H1 (cell line): ENCODE results near the gene VEGFD. TPM values are rescaled to one million over a fixed set of nuclear protein-coding genes. Genes with fewer than 3 reads are reported as not detected.
A peak's percentile ranks its signal among the peaks of the same experiment; 100 is the strongest.

Source experiments
- CTCF ChIA-PET: fragments of 300-600 bp; sonication (Branson Sonifier 250); formaldehyde crosslinking; loops from one replicate; lab custom pipeline; 2021; ENCODE audit not compliant: partially characterized antibody; lab: Charles Lee
- POLR2A ChIA-PET: fragments of 300-600 bp; sonication (Branson Sonifier 250); formaldehyde crosslinking; loops from one replicate; lab custom pipeline; 2021; ENCODE audit warnings: inconsistent platforms; ENCODE audit not compliant: partially characterized antibody; lab: Charles Lee
- DNase-seq, 2 experiments: peaks; one replicate each; pipeline versions ENCODE4 v3.0.0 to v3.0.0-alpha.2; 2010 to 2022; ENCODE audit warnings: low spot score in 2 of 2, low read depth in 1 of 2, mixed read lengths in 1 of 2
- FAIRE-seq: peaks from 2 replicates; lab custom pipeline; 2011; peaks lifted over from hg19 to GRCh38; lab: Jason Lieb, UNC
- H2AFZ ChIP-seq: 2 replicates; pipeline ENCODE4 v1.8.1; 2012; ENCODE audit warnings: low read length, inconsistent platforms
- H2AK5ac ChIP-seq: 2 replicates; pipeline ENCODE4 v1.6.1; 2013; ENCODE audit warnings: low read depth, low read length
- H2BK120ac ChIP-seq: replicated peaks from 2 replicates; pipeline ENCODE3; 2013; ENCODE audit warnings: low read depth, low read length, inconsistent platforms
- H2BK12ac ChIP-seq: 2 replicates; pipeline ENCODE4 v1.6.1; 2013; ENCODE audit warnings: low read depth, low read length
- H2BK15ac ChIP-seq: 2 replicates; pipeline ENCODE4 v1.6.1; 2013; ENCODE audit warnings: low read length
- H2BK20ac ChIP-seq: 2 replicates; pipeline ENCODE4 v1.6.1; 2013; ENCODE audit warnings: low read length
- H2BK5ac ChIP-seq: 2 replicates; pipeline ENCODE4 v1.6.1; 2013; ENCODE audit warnings: low read depth, low read length
- H3K14ac ChIP-seq: 2 replicates; pipeline ENCODE4 v1.6.1; 2013; ENCODE audit warnings: inconsistent platforms; ENCODE audit not compliant: insufficient read length
- H3K18ac ChIP-seq: 2 replicates; pipeline ENCODE4 v1.6.1; 2013; ENCODE audit warnings: low read length; ENCODE audit errors: extremely low read depth
- H3K23ac ChIP-seq: 2 replicates; pipeline ENCODE4 v1.6.1; 2013; ENCODE audit warnings: inconsistent platforms; ENCODE audit not compliant: insufficient read length
- H3K23me2 ChIP-seq: 2 replicates; pipeline ENCODE4 v1.6.1; 2013; ENCODE audit warnings: low read depth, low read length
- H3K27ac ChIP-seq: 2 replicates; pipeline ENCODE4 v1.6.1; 2011; ENCODE audit warnings: low read depth, low read length, inconsistent platforms
- H3K27me3 ChIP-seq, 4 experiments: replicated peaks in 1 of 4; 1 replicate in 1 of 4; 2 replicates in 3 of 4; pipeline versions ENCODE4 v1.6.1 to v1.8.1; 2011 to 2013; ENCODE audit warnings: low read length in 3 of 4, mild to moderate bottlenecking in 3 of 4, inconsistent platforms in 2 of 4, mixed read lengths in 2 of 4, moderate library complexity in 1 of 4; ENCODE audit not compliant: control insufficient read depth in 3 of 4, insufficient read depth in 3 of 4; ENCODE audit errors: extremely low read depth in 1 of 4
- H3K36me3 ChIP-seq, 4 experiments: 2 replicates each; pipeline versions ENCODE4 v1.6.1 to v1.8.1; 2011 to 2013; ENCODE audit warnings: mild to moderate bottlenecking in 4 of 4, low read length in 3 of 4, moderate library complexity in 2 of 4, control low read depth in 1 of 4, inconsistent platforms in 1 of 4; ENCODE audit not compliant: insufficient read depth in 4 of 4, control insufficient read depth in 2 of 4
- H3K4ac ChIP-seq: replicated peaks from 2 replicates; pipeline ENCODE3; 2013; ENCODE audit warnings: low read length, low read depth, mixed read lengths, inconsistent platforms; ENCODE audit not compliant: insufficient read length
- H3K4me1 ChIP-seq, 4 experiments: replicated peaks in 1 of 4; 1 replicate in 1 of 4; 2 replicates in 3 of 4; pipeline versions ENCODE4 v1.6.1 to v1.8.1; 2011 to 2013; ENCODE audit warnings: low read length in 3 of 4, inconsistent platforms in 2 of 4, mixed read lengths in 1 of 4; ENCODE audit not compliant: insufficient read depth in 4 of 4, control insufficient read depth in 3 of 4
- H3K4me2 ChIP-seq, 2 experiments: 2 replicates each; pipeline versions ENCODE4 v1.6.1 to v1.8.1; 2011 to 2013; ENCODE audit warnings: low read depth in 2 of 2, low read length in 2 of 2, control low read depth in 1 of 2, inconsistent platforms in 1 of 2, mild to moderate bottlenecking in 1 of 2; ENCODE audit not compliant: insufficient read depth in 1 of 2
- H3K4me3 ChIP-seq, 4 experiments: fragments of 200-600, 300-600 bp in 1 of 4; sonication (generic), shearing (Covaris generic), sonication (Bioruptor Twin) in 1 of 4; 2 replicates each; pipeline versions ENCODE4 v1.5.1 to v1.8.1; 2011 to 2016; ENCODE audit warnings: low read length in 4 of 4, low read depth in 3 of 4, control low read depth in 2 of 4, inconsistent platforms in 2 of 4, mild to moderate bottlenecking in 2 of 4, mixed read lengths in 1 of 4, moderate library complexity in 1 of 4; ENCODE audit not compliant: insufficient read depth in 2 of 4; ENCODE audit errors: extremely low read depth in 1 of 4
- H3K56ac ChIP-seq: replicated peaks from 2 replicates; pipeline ENCODE3; 2013; ENCODE audit warnings: low read depth, mild to moderate bottlenecking, mixed read lengths, low read length, inconsistent platforms; ENCODE audit not compliant: insufficient read length
- H3K79me1 ChIP-seq: 2 replicates; pipeline ENCODE4 v1.6.1; 2013; ENCODE audit warnings: low read depth, low read length, control low read depth
- H3K79me2 ChIP-seq, 2 experiments: 2 replicates each; pipeline versions ENCODE4 v1.6.1 to v1.8.1; 2012 to 2013; ENCODE audit warnings: low read length in 2 of 2, mild to moderate bottlenecking in 2 of 2, inconsistent platforms in 1 of 2; ENCODE audit not compliant: insufficient read depth in 2 of 2, control insufficient read depth in 1 of 2
- H3K9ac ChIP-seq, 4 experiments: replicated peaks in 1 of 4; 1 replicate in 1 of 4; 2 replicates in 3 of 4; pipeline versions ENCODE4 v1.6.1 to v1.8.1; 2011 to 2013; ENCODE audit warnings: low read depth in 3 of 4, low read length in 3 of 4, control low read depth in 2 of 4, mild to moderate bottlenecking in 2 of 4, moderate library complexity in 2 of 4, inconsistent platforms in 1 of 4; ENCODE audit errors: extremely low read depth in 1 of 4
- H3K9me3 ChIP-seq, 2 experiments: 2 replicates each; pipeline versions ENCODE4 v1.6.1 to v1.8.1; 2012 to 2013; ENCODE audit warnings: mild to moderate bottlenecking in 2 of 2, moderate library complexity in 2 of 2, control low read depth in 1 of 2, inconsistent platforms in 1 of 2, low read depth in 1 of 2, low read length in 1 of 2, mixed read lengths in 1 of 2; ENCODE audit not compliant: insufficient read depth in 2 of 2
- H4K20me1 ChIP-seq, 2 experiments: replicated peaks in 1 of 2; 2 replicates each; pipeline versions ENCODE3 to v1.8.1; 2011 to 2013; ENCODE audit warnings: inconsistent platforms in 2 of 2, low read length in 2 of 2, mild to moderate bottlenecking in 1 of 2; ENCODE audit not compliant: insufficient read depth in 2 of 2, control insufficient read depth in 1 of 2
- H4K5ac ChIP-seq: 2 replicates; pipeline ENCODE4 v1.6.1; 2013; ENCODE audit warnings: low read length, low read depth, mixed read lengths, inconsistent platforms; ENCODE audit not compliant: insufficient read length
- H4K8ac ChIP-seq: 2 replicates; pipeline ENCODE4 v1.8.0; 2013; ENCODE audit warnings: mild to moderate bottlenecking, moderate library complexity, low read length, inconsistent platforms; ENCODE audit not compliant: insufficient read depth; ENCODE audit errors: extremely low read depth
- H4K91ac ChIP-seq: replicated peaks from 2 replicates; pipeline ENCODE3; 2013; ENCODE audit warnings: low read length, mixed read lengths, inconsistent platforms; ENCODE audit not compliant: insufficient read length
- CEBPB ChIP-seq: IDR thresholded peaks from 2 replicates; pipeline ENCODE4 v1.6.1; 2012; ENCODE audit warnings: low read depth, low read length
- CHD2 ChIP-seq: IDR thresholded peaks from 2 replicates; pipeline ENCODE4 v1.6.1; 2012; ENCODE audit warnings: low read length, improper control_type of control experiment
- CREB1 ChIP-seq: IDR thresholded peaks from 2 replicates; pipeline ENCODE4 v1.6.1; 2012; ENCODE audit warnings: inconsistent platforms
- EGR1 ChIP-seq: IDR thresholded peaks from 2 replicates; pipeline ENCODE4 v1.6.1; 2011; ENCODE audit warnings: low read depth, low read length, borderline replicate concordance
- EP300 ChIP-seq, 2 experiments: IDR thresholded peaks; 1 replicate in 1 of 2; 2 replicates in 1 of 2; pipeline ENCODE4 v1.6.1; 2011 to 2012; ENCODE audit warnings: low read depth in 2 of 2, low read length in 2 of 2, mild to moderate bottlenecking in 2 of 2, borderline replicate concordance in 1 of 2, inconsistent platforms in 1 of 2, moderate library complexity in 1 of 2
- KDM5A ChIP-seq: fragments of 200-600 bp; IDR thresholded peaks from 2 replicates; pipeline ENCODE4 v1.7.1; 2012; ENCODE audit warnings: mild to moderate bottlenecking, low read length, inconsistent platforms, mixed read lengths
- NANOG ChIP-seq: IDR thresholded peaks from 2 replicates; pipeline ENCODE4 v1.6.1; 2011; ENCODE audit warnings: low read length, low read depth, mild to moderate bottlenecking, inconsistent platforms; ENCODE audit not compliant: insufficient read depth, poor library complexity, severe bottlenecking
- POLR2AphosphoS5 ChIP-seq: IDR thresholded peaks from 2 replicates; pipeline ENCODE4 v1.6.1; 2011; ENCODE audit warnings: low read depth, low read length
- RAD21 ChIP-seq, 2 experiments: IDR thresholded peaks in 1 of 2; conservative IDR thresholded peaks in 1 of 2; 2 replicates each; pipeline ENCODE4 v1.6.1; 2011; ENCODE audit warnings: low read depth in 2 of 2, low read length in 2 of 2, improper control_type of control experiment in 1 of 2, inconsistent platforms in 1 of 2, mild to moderate bottlenecking in 1 of 2, moderate library complexity in 1 of 2
- SIX5 ChIP-seq: IDR thresholded peaks from 2 replicates; pipeline ENCODE4 v1.6.1; 2011; ENCODE audit warnings: mild to moderate bottlenecking, low read depth, low read length
- TAF7 ChIP-seq: optimal IDR thresholded peaks from 2 replicates; pipeline ENCODE3; 2011; ENCODE audit warnings: low read depth, mild to moderate bottlenecking, inconsistent platforms, low read length, moderate library complexity, borderline replicate concordance
- WGBS, 2 experiments: shearing (Covaris generic) in 1 of 2; methylation state at CpG; one replicate each; pipeline versions ENCODE4 v1.1.6 to v1.1.7; 2013 to 2015; ENCODE audit warnings: low lambda C conversion rate in 2 of 2, mixed read lengths in 2 of 2, inconsistent platforms in 1 of 2, low coverage in 1 of 2, missing lambda C conversion rate in 1 of 2; ENCODE audit not compliant: insufficient replicate concordance in 2 of 2, insufficient coverage in 1 of 2, insufficient read length in 1 of 2; ENCODE audit errors: extremely low coverage in 1 of 2, missing lambda C conversion rate in 1 of 2; 5-methylcytosine and 5-hydroxymethylcytosine counted together
- polyA plus RNA-seq, 7 experiments: library from polyadenylated mRNA; depleted of rRNA in 3 of 7; stranded (reverse) in 5 of 7; unstranded in 2 of 7; fragments of >200 nt in 5 of 7; fragments of 200-250 nt in 2 of 7; gene quantifications; 1 replicate in 5 of 7; 2 replicates in 1 of 7; 4 replicates in 1 of 7; pipeline versions ENCODE4 v1.2.1 to v1.2.3, GENCODE V29; 2011 to 2013; ENCODE audit warnings: missing spikeins in 2 of 7, mixed read lengths in 2 of 7
- total RNA-seq: library from RNA; stranded (reverse); fragmentation: NEBNext Ultra II Directional; extraction: Animal tissue kit (Norgen Biotek cat#: 25700); gene quantifications from 2 replicates; pipeline ENCODE4 v1.2.1, GENCODE V29; 2021

Gene VEGFD
- total and polyA plus RNA-seq, 2 of the 8 experiments (the other 6 are each of a cell fraction or from before 2014, with no cell fraction given): 0.06 TPM; not detected in 1

DNA sequence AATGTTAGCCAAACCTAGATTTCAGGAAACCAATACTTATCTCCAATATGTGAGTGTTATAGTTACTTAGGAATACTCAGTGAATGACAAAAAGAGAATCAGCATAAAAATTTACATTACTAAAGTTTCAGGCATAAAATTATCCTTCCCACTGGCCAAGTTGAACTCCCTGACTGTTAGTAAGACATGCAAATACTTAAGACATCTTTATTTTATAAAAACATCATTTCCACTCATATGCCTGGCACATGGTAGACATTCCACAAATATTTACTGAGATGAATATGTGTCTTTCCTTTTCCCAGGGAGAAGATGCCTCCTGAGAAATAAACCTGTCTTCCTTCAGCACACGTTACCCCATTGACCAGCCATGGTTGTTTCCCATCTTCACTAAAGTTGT lies 7.3 kb downstream of the VEGFD start:
- 88% methylated on average over 1 of the region's 1 CpG; no CpG with 5 or more reads in 1 of the 2 experiments for WGBS, 2 experiments
- no peak overlapping the region for H2BK15ac ChIP-seq
- H3K4me1 ChIP-seq: no peaks in the 10 kb centered on the region
- no peaks in the 10 kb centered on the region for H3K9me3 ChIP-seq
- no peak overlapping the region for H2BK120ac ChIP-seq
- no peak overlapping the region for H4K8ac ChIP-seq
- no peak overlapping the region for H3K4me2 ChIP-seq
- H3K27ac ChIP-seq: no peak overlapping the region
- H3K23me2 ChIP-seq: no peaks in the 10 kb centered on the region
- no peak overlapping the region for H2BK20ac ChIP-seq
- no peak overlapping the region for H2BK5ac ChIP-seq
- no peak overlapping the region for H2AK5ac ChIP-seq
- no peak for TF ChIP-seq CEBPB
- no peak for TF ChIP-seq EP300 (IDR thresholded peaks at IDR 0.05; ENCODE audit: borderline replicate concordance in 1 of 2, low read depth in 2 of 2, low read length in 2 of 2)
- TF ChIP-seq EGR1: no peak
- TF ChIP-seq KDM5A: no peak
- no peak for TF ChIP-seq RAD21 (IDR thresholded peaks at IDR 0.05 in 1 of 2, conservative IDR thresholded peaks at IDR 0.05 in 1 of 2; ENCODE audit: low read depth in 2 of 2, low read length in 2 of 2)
- no peak for TF ChIP-seq NANOG
- no peak for TF ChIP-seq CREB1
- TF ChIP-seq CHD2: no peak
- no peak for TF ChIP-seq POLR2AphosphoS5
- TF ChIP-seq SIX5: no peak
- no peak for TF ChIP-seq TAF7
- no peak overlapping the region for H3K4ac ChIP-seq
- H4K5ac ChIP-seq: no peak overlapping the region
- H2BK12ac ChIP-seq: no peak overlapping the region
- FAIRE-seq (peak; percentile 66), DNase-seq (no peak)
- ChIA-PET POLR2A (no interaction called here), CTCF (no interaction called here)
- no peaks in the 10 kb centered on the region for H4K20me1 ChIP-seq
- H3K79me1 ChIP-seq: no peaks in the 10 kb centered on the region
- no peak overlapping the region for H3K4me3 ChIP-seq
- no peak overlapping the region for H3K56ac ChIP-seq
- H3K79me2 ChIP-seq: no peaks in the 10 kb centered on the region
- H3K23ac ChIP-seq: no peak overlapping the region
- H3K9ac ChIP-seq: no peak overlapping the region
- H3K36me3 ChIP-seq: no peaks in the 10 kb centered on the region
- H3K18ac ChIP-seq: no peak overlapping the region
- H3K27me3 ChIP-seq: no peaks in the 10 kb centered on the region
- H3K14ac ChIP-seq: no peak overlapping the region
- no peak overlapping the region for H4K91ac ChIP-seq
- H2AFZ ChIP-seq: no peak overlapping the region
